ENCODE results near the gene TSPO.
A peak's percentile ranks its signal among the peaks of the same experiment; 100 is the strongest.
"Not testable (repeated sequence)": the region's sequence is repeated elsewhere in the genome, so short reads cannot be mapped to it uniquely, and the experiment has no call there.

TSPO gene

DNA sequence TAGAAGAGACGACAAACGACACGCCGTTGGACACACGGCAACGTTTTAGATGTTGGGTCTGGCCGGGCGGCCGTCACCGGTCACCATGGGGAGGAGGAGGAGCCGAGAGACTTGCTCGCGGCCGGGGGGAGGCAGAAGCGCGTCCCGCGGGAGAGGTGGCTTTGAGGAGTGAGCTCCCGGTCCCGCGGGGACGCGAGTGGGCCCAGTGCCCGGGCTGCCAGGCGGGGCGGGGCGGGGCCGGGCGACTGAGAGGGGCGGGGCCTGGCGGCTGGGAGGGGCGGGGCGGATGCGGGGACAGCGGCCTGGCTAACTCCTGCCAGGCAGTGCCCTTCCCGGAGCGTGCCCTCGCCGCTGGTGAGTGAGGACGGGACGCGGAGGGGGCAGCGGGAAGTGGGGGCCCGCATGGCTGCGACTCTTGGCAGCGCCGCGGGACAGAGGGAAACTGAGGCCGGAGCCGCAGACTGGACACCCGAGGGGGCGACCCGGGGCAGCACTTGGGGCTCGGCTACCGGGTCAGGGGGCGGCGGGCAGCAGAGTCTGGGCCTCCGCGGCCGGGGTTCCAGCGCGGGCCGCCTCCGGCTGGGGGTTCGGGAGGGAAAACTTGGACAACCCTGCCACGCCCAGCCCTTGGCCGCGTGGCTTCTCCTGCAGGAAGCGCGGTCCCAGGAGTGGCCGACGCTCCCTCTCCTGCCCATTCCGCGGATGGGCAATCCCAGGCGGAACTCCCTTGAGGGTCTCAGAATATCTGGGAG, at the start of gene TSPO:
Gene TSPO, plus strand, starts transcription at position 309 of the 752 bp plus-strand sequence. CDS start 7,680 bp downstream, outside the sequence.
- DNase-seq, result peak; percentile 62

DNA sequence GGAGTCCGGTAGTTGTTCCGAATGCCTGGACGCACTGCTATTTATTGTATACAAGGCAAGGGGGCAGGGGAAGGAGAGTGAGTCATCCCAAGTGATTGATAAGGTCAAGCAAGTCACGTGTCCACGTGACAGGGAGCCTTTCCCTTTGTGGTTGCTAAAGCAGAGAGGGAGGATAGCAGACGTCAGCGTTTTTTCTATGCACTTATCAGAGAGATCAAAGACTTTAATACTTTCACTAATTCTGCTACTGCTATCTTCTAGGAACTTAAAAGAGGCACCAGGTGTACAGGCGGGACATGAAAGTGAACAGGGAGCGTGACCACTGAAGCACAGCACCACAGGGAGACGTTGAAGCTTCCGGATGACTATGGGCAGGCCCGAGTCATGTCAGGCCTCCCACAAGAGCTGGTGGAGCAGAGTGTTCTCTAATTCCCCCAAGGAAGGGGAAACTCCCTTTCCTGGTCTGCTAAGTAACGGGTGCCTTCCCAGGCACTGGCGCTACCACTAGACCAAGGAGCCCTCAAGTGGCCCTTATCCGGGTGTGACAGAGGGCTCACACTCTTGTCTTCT, 47.2 kb upstream of the TSPO start:
- DNase-seq, result peak; percentile 11

DNA sequence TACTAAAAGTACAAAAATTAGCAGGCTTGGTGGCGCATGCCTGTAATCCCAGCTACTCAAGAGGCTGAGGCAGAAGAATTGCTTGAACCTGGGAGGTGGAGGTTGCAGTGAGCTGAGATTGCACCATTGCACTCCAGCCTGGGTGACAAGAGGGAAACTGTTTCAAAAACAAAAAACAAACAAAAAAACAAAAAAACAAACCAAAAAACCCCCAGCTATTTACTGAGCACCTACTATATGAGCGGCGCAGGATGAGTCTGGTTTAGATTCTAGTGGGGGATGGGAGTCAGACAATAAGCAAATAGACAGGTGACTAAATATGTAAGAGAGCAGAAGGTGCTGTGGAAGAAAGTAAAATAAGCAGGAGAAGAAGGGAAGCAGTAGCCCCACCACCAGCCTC, 46.4 kb upstream of the TSPO start:
- not testable (repeated sequence) for DNase-seq

GRCh38 chr22:43106302-43106701, 45.1 kb upstream of the TSPO start:
- DNase-seq, result no peak

DNA sequence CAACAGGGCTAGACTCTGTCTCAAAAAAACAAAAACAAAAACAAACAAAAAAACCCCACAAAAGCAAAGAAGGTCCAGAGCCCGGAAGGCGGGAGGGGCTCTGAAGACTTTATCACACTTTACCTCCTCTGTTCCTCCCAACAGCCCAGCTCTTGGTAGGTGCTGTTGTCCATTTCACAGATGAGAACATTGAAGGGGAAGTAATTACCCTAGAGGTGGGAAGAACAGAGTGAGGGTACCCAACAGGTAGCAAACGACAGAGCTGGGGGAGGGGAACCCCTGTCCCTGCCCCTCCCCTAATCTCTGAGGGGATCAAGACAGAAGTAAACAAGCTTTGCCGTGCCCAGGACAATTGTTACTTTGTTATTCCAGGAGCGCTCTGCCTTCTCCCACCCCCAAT, 41.8 kb upstream of the TSPO start:
- DNase-seq, result no peak

- peak; percentile 29 for DNase-seq
These were observed 41.4 kb upstream of the TSPO start for GRCh38 chr22:43109921-43110443.

GRCh38 chr22:43110444-43110926, 40.9 kb upstream of the TSPO start, which contains the start of gene BIK:
Gene BIK, plus strand, starts transcription at chr22:43110750. Its CDS starts 13,273 bp downstream, at chr22:43124023.
- peak; percentile 14 for DNase-seq

GRCh38 chr22:43110927-43111623, 40.3 kb upstream of the TSPO start:
- DNase-seq, result peak; percentile 12

GRCh38 chr22:43113526-43114251, 37.7 kb upstream of the TSPO start:
- no peak for DNase-seq

DNA sequence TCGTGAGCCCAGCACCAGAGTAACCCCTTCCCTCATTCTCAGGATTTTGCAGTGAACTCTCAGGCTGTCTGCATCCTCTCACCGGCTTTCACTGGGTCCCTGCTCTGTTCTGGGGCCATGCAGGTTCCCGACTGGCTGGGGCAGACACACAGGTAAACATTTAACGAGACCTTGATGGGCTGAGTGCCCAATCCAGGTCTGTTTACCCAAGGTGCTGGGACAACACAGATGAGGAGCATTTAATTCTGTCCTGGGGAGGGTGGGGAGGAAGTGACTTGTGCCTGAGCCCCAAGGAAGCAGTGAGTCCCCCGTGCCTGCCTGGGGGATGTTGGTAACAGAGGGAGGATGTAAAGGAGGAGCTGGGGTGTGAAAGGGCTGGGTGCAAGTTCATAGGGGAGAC, 36.4 kb upstream of the TSPO start:
- DNase-seq, result no peak

DNA sequence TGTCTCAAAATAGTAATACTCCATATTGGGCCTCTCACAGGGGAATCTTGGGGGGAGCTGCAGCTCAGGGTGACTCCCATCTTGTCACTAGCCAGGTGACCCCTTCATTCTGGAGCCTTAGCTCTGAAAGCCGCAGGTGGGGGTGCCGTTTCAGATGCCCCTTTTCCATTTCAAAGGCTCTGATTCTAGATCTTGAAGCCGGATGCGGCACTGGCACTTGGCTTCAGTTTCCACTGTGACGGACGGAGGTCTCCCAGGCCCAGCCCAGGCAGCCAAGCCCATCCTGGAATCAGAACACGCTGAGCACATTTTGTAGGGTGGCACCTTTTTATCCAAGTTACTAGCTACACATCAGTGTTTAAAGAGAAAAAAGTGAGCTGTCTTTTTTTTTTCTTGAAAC, 34.4 kb upstream of the TSPO start:
- no peak for DNase-seq

GRCh38 chr22:43118024-43118849, 33.1 kb upstream of the TSPO start:
- no peak for DNase-seq

DNA sequence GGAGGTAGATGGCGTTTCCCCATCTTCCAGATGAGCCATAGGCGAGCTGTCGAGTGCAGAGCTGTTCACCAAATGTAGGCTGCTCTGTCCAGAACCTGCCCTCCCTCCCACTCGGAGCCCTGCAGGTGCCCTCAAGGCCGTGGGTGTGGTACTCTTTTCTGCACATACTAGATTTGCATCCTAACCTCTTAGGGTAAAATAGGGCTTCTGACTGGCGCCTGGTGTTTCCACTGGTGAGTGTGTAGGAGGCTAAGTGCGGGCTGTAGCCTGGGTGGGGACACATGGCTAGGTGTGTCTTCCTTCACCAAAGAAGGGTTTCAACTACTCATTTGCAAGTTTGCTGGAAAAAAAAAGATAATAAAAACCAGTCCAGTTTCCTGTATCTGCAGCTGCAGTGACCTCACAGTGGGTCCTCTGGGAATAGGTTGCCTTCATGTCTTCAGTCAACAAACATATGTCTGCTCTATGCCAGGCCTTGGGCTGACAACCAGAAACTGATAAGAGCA, 32.4 kb upstream of the TSPO start:
- DNase-seq, result no peak

GRCh38 chr22:43126501-43127165, 24.7 kb upstream of the TSPO start:
- DNase-seq, result no peak

DNA sequence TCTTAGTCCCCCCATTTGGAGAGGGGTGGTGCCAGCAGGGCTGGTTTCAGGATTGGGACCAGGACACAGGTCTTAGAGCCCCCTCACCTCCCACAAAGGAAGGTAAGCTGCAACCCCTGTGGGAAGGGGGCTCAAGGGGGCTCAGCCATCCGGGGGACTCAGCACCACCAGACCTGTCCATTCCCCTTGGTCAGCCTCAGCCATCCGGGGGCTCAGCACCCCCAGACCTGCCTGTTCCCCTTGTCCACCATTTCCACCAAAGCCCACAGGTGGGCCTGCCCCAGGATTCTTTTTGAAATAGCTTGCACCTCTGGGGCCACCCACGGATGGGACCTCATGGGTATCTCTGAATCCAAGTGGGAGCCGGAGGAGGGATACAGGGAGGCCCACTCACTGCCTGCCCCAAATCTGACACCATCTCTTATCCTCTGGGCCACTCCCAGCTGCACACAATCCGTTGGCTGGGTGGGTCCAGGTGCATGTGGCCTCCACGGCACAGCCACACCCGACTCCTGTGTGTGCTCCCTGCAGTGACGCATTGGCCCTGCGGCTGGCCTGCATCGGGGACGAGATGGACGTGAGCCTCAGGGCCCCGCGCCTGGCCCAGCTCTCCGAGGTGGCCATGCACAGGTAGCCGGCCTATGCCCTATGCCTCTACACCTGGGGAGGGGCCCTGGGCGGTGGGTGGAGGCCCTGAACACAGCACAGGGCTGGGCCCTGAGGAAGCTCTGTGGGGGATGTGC, 24.0 kb upstream of the TSPO start:
- DNase-seq, result no peak

DNA sequence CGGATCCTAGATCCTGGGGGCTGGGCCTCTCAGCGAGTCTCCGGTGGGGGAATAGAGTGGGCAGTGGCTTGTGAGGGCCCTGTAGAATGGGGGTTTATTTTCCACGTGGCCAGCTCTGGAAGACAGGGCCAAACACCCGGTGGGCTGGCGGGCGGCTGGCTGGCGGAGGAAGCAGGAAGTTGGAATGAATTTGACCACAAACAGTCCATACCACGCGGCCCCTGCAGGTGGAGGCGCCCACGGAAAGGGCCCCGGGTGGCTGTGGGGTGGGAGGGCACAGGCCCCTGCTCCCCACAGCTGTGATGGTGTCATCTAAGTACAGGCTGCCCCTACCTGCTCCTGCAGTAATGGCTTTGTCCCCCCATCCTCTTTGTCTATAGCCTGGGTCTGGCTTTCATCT, 23.2 kb upstream of the TSPO start:
- no peak for DNase-seq

DNA sequence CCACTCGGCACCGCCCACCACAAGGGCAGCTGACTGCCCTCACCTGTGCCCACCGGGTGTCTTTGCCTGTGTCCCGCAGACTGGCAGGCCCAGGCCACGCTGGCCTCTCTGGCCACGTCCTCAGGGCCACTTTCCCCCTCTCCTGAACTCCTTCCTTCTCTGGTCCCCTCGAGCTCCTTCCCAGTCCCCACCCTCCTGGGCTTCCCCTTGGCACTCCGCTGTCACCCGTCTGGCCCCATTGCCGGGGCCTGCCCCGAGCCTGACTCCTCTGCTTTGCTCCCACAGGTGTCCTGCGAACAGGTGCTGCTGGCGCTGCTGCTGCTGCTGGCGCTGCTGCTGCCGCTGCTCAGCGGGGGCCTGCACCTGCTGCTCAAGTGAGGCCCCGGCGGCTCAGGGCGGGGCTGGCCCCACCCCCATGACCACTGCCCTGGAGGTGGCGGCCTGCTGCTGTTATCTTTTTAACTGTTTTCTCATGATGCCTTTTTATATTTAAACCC, 22.4 kb upstream of the TSPO start:
- DNase-seq, result no peak

DNA sequence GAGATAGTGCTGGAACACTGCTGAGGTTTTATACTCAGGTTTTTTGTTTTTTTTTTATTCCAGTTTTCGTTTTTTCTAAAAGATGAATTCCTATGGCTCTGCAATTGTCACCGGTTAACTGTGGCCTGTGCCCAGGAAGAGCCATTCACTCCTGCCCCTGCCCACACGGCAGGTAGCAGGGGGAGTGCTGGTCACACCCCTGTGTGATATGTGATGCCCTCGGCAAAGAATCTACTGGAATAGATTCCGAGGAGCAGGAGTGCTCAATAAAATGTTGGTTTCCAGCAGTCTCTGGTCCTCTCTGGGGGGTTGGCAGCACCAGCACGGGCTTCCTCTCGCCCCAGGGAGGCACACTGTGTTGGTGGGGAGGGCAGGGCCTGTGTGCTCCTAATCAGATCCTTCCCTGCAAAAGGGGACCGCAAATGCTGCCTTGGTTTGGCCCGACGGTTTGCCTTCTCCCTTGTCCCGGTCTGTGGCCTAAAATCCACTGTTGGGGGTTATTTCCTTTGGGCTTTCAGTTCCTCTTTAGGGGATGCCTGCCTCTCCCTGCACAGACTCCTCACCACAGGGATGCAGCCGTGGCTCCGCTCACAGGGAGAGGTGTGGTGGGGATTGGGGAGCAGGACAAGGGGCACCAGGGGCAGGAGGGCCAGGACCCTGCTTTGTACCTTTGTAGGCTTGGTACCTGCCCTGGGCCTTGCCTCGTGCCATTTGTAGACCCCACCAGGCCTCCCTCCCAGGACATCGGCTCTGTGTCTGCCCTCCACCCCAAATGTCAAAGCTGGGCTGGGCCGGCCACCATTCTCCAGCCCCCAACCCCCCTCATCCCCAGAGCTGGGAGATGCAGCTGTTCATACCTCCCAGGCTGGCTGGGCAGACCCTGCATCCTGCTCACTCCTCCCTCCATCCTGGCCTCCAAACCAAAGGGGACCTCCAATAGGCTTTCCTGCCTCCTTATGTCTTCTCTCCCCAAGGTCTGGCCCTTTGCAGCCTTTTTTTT, 21.6 kb upstream of the TSPO start:
- no peak for DNase-seq

Data from stimulated activated naive CD4-positive, alpha-beta T cell treated with Interleukin-2 at 50 U/mL for 16 hours (primary cell).